Neural cell (in vitro differentiated cells): ENCODE results near the gene DTYMK. TPM values are rescaled to one million over a fixed set of nuclear protein-coding genes. Genes with fewer than 3 reads are reported as not detected.

Experiments used
- H2AFZ ChIP-seq: fragments of 200-600, 300-800 bp; sonication (generic), shearing (Covaris generic); 2 replicates; pipeline ENCODE4 v1.6.0; 2014; ENCODE audit warnings: low read depth, mild to moderate bottlenecking, antibody characterized with exemption, low read length, moderate library complexity
- H3F3A ChIP-seq: fragments of 200-600 bp; shearing (Covaris generic); 2 replicates; pipeline ENCODE4 v1.6.1; 2016; ENCODE audit warnings: mild to moderate bottlenecking, moderate library complexity, mixed read lengths, antibody characterized with exemption, low read length; ENCODE audit not compliant: insufficient read depth, poor library complexity, severe bottlenecking
- H3K27ac ChIP-seq: fragments of 200-600, 300-800 bp; sonication (generic), shearing (Covaris generic); 2 replicates; pipeline ENCODE4 v1.5.1; 2014; ENCODE audit warnings: mild to moderate bottlenecking, low read length, moderate library complexity
- H3K27me3 ChIP-seq: fragments of 300-800, 200-600 bp; sonication (generic), shearing (Covaris generic); 2 replicates; pipeline ENCODE4 v1.6.0; 2014; ENCODE audit warnings: mild to moderate bottlenecking, low read depth, low read length, moderate library complexity; ENCODE audit not compliant: insufficient read depth
- H3K36me3 ChIP-seq: fragments of 300-800, 200-600 bp; sonication (generic), shearing (Covaris generic); 2 replicates; pipeline ENCODE4 v1.5.1; 2014; ENCODE audit warnings: mild to moderate bottlenecking, antibody characterized with exemption, low read length, moderate library complexity; ENCODE audit not compliant: insufficient read depth
- H3K4me2 ChIP-seq: fragments of 300-800, 200-600 bp; sonication (generic), shearing (Covaris generic); 2 replicates; pipeline ENCODE4 v1.6.0; 2014; ENCODE audit warnings: mild to moderate bottlenecking, low read length
- H3K4me3 ChIP-seq: fragments of 300-800, 200-600 bp; sonication (generic), shearing (Covaris generic); 2 replicates; pipeline ENCODE4 v1.5.1; 2014; ENCODE audit warnings: mild to moderate bottlenecking, low read length, moderate library complexity
- H3K79me2 ChIP-seq: fragments of 200-600 bp; shearing (Covaris generic); replicated peaks from 2 replicates; pipeline ENCODE4 v1.6.0; 2014; ENCODE audit warnings: mild to moderate bottlenecking, low read length, moderate library complexity; ENCODE audit not compliant: insufficient read depth
- H3K9ac ChIP-seq: fragments of 300-800, 200-600 bp; sonication (generic), shearing (Covaris generic); 2 replicates; pipeline ENCODE4 v1.6.1; 2016; ENCODE audit warnings: mild to moderate bottlenecking, low read length, mixed read lengths
- H3K9me2 ChIP-seq: fragments of 200-600 bp; shearing (Covaris generic); 2 replicates; pipeline ENCODE4 v1.6.1; 2016; ENCODE audit warnings: mild to moderate bottlenecking, low read length, mixed read lengths; ENCODE audit not compliant: insufficient read depth
- H3K9me3 ChIP-seq: fragments of 200-600, 300-800 bp; sonication (generic), shearing (Covaris generic); 2 replicates; pipeline ENCODE4 v1.6.1; 2016; ENCODE audit warnings: mild to moderate bottlenecking, mixed run types, low read length, moderate library complexity, mixed read lengths
- H4K20me1 ChIP-seq: fragments of 200-600 bp; shearing (Covaris generic); 2 replicates; pipeline ENCODE4 v1.6.1; 2016; ENCODE audit warnings: mild to moderate bottlenecking, mixed run types; ENCODE audit not compliant: insufficient read depth
- CTCF ChIP-seq: fragments of 450-650 bp; IDR thresholded peaks from 2 replicates; pipeline ENCODE4 v1.5.1; 2014; ENCODE audit warnings: antibody characterized with exemption, mild to moderate bottlenecking, moderate library complexity; ENCODE audit not compliant: poor library complexity, severe bottlenecking
- EP300 ChIP-seq: fragments of 450-650 bp; conservative IDR thresholded peaks from 2 replicates; pipeline ENCODE4 v1.6.1; 2014; ENCODE audit warnings: antibody characterized with exemption, mild to moderate bottlenecking, moderate library complexity; ENCODE audit not compliant: poor library complexity, severe bottlenecking
- EZH2 ChIP-seq: fragments of 200-600, 300-800 bp; shearing (Covaris generic), sonication (generic); IDR thresholded peaks from 2 replicates; pipeline ENCODE4 v1.6.1; 2014; ENCODE audit warnings: antibody characterized with exemption, low read length, borderline replicate concordance, mild to moderate bottlenecking; ENCODE audit not compliant: insufficient read depth, poor library complexity, severe bottlenecking
- MXI1 ChIP-seq: fragments of 450-650 bp; conservative IDR thresholded peaks from 2 replicates; pipeline ENCODE4 v1.6.1; 2014; ENCODE audit warnings: antibody characterized with exemption, mild to moderate bottlenecking; ENCODE audit not compliant: poor library complexity, severe bottlenecking
- POLR2AphosphoS5 ChIP-seq: IDR thresholded peaks from 2 replicates; pipeline ENCODE4 v1.6.1; 2012
- RAD21 ChIP-seq: fragments of 450-650 bp; conservative IDR thresholded peaks from 2 replicates; pipeline ENCODE4 v1.6.1; 2014; ENCODE audit warnings: antibody characterized with exemption, mild to moderate bottlenecking, moderate library complexity
- SMC3 ChIP-seq: fragments of 450-650 bp; conservative IDR thresholded peaks from 2 replicates; pipeline ENCODE4 v1.6.1; 2014; ENCODE audit warnings: antibody characterized with exemption, mild to moderate bottlenecking, moderate library complexity; ENCODE audit not compliant: poor library complexity
- polyA plus RNA-seq: library from polyadenylated mRNA; depleted of rRNA; stranded (reverse); fragments of >200 nt; gene quantifications from 2 replicates; pipeline ENCODE4 v1.2.3, GENCODE V29; 2014
- TF ChIP-seq, protein P1 (sequence below): IDR thresholded peaks from 2 replicates; pipeline ENCODE4 v1.6.1; 2012; ENCODE audit warnings: borderline replicate concordance

The DTYMK gene
- polyA plus RNA-seq, 1 donor from 2014 or later: 33.5 TPM

- H3K36me3 ChIP-seq: no peaks in the 10 kb centered on the region
- no peak overlapping the region for H3K9ac ChIP-seq
- peaks cover 5% of the 10 kb centered on the region for H3K79me2 ChIP-seq
- no peaks in the 10 kb centered on the region for H4K20me1 ChIP-seq
- no peak for TF ChIP-seq EZH2
- TF ChIP-seq CTCF: no peak
- no peaks in the 10 kb centered on the region for H3K9me2 ChIP-seq
- H2AFZ ChIP-seq: no peak overlapping the region
- H3K4me2 ChIP-seq: no peak overlapping the region
- H3K27me3 ChIP-seq: no peaks in the 10 kb centered on the region
- H3K27ac ChIP-seq: no peak overlapping the region
- H3K9me3 ChIP-seq: no peaks in the 10 kb centered on the region
- H3K4me3 ChIP-seq: no peak overlapping the region
- no peaks in the 10 kb centered on the region for H3F3A ChIP-seq
Observed at GRCh38 chr2:241654551-241654950, 32.1 kb downstream of the DTYMK start.

GRCh38 chr2:241653210-241653750 is 33.3 kb downstream of the DTYMK start:
- Histone ChIP-seq H3K79me2 (peaks cover 8% of the 10 kb centered on the region), H3K27ac (no peak overlapping the region), H3K9me3 (no peaks in the 10 kb centered on the region), H3K4me2 (no peak overlapping the region), H3K4me3 (no peak overlapping the region), H3K9ac (no peak overlapping the region), H2AFZ (no peak overlapping the region), H4K20me1 (no peaks in the 10 kb centered on the region), H3K9me2 (no peaks in the 10 kb centered on the region), H3K27me3 (no peaks in the 10 kb centered on the region), H3K36me3 (no peaks in the 10 kb centered on the region), H3F3A (no peaks in the 10 kb centered on the region)
- TF ChIP-seq CTCF (no peak), RAD21 (no peak), MXI1 (no peak), EP300 (no peak), EZH2 (no peak), SMC3 (no peak), POLR2AphosphoS5 (no peak)
- TF ChIP-seq, protein P1, sequence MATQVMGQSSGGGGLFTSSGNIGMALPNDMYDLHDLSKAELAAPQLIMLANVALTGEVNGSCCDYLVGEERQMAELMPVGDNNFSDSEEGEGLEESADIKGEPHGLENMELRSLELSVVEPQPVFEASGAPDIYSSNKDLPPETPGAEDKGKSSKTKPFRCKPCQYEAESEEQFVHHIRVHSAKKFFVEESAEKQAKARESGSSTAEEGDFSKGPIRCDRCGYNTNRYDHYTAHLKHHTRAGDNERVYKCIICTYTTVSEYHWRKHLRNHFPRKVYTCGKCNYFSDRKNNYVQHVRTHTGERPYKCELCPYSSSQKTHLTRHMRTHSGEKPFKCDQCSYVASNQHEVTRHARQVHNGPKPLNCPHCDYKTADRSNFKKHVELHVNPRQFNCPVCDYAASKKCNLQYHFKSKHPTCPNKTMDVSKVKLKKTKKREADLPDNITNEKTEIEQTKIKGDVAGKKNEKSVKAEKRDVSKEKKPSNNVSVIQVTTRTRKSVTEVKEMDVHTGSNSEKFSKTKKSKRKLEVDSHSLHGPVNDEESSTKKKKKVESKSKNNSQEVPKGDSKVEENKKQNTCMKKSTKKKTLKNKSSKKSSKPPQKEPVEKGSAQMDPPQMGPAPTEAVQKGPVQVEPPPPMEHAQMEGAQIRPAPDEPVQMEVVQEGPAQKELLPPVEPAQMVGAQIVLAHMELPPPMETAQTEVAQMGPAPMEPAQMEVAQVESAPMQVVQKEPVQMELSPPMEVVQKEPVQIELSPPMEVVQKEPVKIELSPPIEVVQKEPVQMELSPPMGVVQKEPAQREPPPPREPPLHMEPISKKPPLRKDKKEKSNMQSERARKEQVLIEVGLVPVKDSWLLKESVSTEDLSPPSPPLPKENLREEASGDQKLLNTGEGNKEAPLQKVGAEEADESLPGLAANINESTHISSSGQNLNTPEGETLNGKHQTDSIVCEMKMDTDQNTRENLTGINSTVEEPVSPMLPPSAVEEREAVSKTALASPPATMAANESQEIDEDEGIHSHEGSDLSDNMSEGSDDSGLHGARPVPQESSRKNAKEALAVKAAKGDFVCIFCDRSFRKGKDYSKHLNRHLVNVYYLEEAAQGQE: no peak
